ENCODE results near the gene PASD1.

PASD1 gene

GRCh38 chrX:151701531-151701930 is 138.1 kb downstream of the PASD1 start:
- DNase-seq (ENCODE audit: low read depth in 3 of 3) = no peak

GRCh38 chrX:151702026-151702714 is 138.7 kb downstream of the PASD1 start:
- no peak for DNase-seq (ENCODE audit: low read depth in 3 of 3)

DNA sequence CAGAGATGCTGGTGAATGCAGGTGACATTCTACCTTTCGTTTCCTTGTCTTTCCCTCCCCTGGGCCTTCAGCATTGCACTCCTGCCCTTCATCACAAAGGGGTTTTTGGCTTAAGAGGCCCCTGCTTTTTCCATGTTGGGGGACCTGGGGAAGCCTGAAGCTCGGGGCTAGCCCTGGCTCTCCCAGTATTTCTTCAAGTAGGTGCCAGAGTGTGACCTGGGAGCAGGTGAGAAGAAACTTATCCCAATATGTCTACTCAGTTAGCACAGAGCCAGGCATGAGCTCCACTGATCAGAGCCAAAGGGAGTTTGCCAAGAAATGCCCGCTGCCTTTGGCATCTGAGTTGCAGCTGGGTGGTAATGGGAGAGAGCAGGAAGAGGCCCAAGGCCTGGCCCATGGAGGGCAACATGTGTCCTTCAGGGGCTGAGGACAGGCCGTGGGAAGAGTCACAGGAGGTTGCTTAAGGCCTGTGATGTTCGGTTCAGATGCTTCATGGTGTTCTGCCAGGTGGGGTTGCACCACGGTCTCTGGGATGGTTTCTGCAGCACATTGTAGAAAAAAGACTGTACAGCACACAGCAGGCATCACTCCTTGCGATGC is 139.4 kb downstream of the PASD1 start:
- no peak for DNase-seq (ENCODE audit: low read depth in 3 of 3)

DNA sequence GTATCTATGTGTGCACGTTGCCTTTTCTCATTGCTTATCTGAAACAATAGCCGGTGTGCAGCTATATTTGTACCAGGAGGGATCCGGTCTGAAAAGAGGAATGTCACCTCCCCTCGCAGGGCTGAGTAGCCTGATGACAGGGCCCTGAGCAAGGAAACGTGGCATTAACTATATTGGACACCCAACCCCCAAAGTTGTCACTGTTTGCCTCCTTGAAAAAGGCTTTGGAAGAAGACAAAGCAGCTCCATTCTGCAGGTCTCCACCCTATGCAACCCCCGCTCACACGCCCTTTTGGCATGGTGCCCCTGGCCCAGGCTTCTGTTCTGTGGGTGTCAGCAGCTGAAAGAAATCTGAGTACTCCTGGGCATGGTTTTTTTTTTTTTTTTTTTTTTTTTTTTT is 140.0 kb downstream of the PASD1 start:
- no peak for DNase-seq (ENCODE audit: low read depth in 3 of 3)

DNA sequence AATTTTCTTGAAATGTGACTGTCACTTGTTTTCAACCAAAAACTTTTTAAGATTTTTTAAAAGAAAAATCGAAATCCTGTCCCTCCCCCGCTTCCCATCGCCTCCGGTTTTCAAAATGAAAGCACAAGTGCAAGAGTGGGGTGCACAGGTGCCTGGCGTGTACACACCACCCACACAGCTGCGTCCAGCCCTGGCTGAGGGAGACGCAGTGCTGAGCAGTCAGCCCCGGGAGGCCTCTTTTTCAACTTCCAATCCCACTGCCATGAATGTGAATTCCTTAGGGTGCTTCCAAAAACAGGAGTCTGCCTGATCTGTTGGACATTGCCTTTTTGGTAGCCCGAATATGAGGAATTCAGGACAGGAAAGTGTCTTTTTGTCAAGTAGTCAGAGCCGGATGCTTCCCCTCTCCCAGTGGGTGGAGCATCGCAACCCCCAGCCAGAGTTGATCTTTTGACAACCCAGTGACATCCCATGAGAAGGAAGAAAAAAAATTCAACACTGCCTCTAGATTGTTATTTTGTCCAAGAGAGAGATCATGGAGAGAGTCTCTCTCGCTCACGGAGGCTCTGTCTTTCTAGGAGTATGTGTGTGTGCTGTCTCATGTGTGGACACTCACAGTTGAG is 140.7 kb downstream of the PASD1 start:
- DNase-seq (ENCODE audit: low read depth in 3 of 3) = no peak

DNA sequence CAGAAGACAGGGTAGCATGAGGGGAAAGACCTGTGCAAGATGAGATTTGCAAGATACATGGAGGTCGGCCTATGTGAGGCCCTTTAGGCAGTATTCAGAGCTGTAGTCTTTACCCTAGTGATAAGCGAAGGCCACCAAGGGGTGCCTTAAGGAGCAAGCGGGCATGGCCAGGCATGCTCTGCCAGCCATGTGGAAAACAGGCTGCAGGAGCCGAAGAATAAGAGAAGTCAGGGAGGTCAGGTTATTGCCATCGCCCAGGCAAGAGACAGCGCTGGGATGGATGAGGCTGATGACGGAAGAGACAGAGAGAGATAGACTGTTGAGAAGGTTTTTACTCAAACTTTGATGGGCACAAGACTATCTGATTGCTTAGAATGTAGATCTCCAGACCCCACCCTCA is 145.3 kb downstream of the PASD1 start:
- no peak for DNase-seq (ENCODE audit: low read depth in 3 of 3)

DNA sequence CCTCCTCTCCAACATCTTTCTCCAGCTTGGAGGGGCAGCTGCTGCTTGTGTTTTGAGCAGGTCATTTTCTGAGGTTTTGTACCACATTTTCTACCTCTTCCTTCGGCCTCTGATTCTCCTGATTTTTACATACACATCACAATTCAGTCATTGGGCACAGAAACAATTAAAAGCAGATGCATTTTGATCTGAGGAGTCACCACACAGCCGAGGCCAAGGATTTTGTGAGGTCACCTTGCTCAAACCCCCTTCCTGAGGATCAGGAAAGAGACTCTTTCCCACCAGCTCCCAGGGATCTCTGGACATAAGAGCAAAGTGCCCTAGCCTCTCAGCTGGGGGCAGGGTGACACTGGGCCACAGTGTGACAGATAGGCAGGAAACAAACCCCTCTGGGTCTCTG is 147.0 kb downstream of the PASD1 start:
- DNase-seq (ENCODE audit: low read depth in 3 of 3) = no peak

GRCh38 chrX:151711154-151711553 is 147.7 kb downstream of the PASD1 start:
- no peak for DNase-seq (ENCODE audit: low read depth in 3 of 3)

GRCh38 chrX:151711787-151712186 is 148.3 kb downstream of the PASD1 start:
- no peak for DNase-seq (ENCODE audit: low read depth in 3 of 3)

DNA sequence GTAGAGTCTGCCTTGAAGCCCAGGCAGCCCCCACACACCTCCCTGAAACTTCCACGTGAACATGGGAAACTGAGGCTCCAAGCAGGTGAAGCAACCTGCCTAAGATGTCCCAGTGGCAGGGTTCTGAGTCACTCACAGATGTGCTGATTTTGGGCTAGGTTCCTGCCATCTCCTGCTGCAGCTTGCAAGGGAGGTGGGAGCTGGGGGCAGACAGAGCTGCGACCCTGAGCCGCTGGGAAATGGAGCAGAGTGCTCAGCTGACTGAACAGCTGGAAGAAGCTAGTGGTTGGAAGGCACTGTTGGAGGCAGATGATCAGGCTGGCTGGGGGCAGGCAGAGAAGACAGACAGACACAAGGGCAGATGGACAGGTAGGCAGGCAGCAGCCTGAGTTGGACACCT is 148.8 kb downstream of the PASD1 start:
- DNase-seq (ENCODE audit: low read depth in 3 of 3) = no peak

DNA sequence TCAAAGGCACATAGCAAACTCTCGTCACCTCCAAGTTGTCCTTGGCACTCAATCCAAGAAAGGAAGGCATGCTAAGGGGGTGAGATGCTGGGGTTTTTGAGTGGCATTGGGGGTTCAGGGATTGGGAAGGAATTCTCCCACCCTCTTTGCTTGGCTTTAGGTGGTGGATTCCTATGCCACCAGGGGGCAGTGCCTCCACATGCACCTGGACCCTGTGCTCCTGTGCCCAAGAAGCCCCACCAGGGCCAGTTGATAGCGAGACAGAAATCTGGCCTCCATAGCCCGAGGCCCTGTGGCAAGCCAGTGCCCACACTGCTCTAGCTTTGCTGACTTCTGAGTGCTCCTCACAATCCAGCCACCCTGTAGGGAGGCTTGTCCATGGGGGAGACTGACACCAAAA is 150.4 kb downstream of the PASD1 start:
- peak in 1 of 3 donors; percentile 18 for DNase-seq (ENCODE audit: low read depth in 3 of 3)

GRCh38 chrX:151714362-151714761 is 150.9 kb downstream of the PASD1 start:
- DNase-seq (ENCODE audit: low read depth in 3 of 3) = no peak

GRCh38 chrX:151715752-151716151 is 152.3 kb downstream of the PASD1 start, which contains the start of gene FATE1:
Gene FATE1, plus strand, starts transcription at chrX:151716035. Its CDS starts 85 bp downstream, at chrX:151716120.
- DNase-seq (ENCODE audit: low read depth in 3 of 3) = no peak

GRCh38 chrX:151722241-151722846 is 158.9 kb downstream of the PASD1 start:
- no peak for DNase-seq (ENCODE audit: low read depth in 3 of 3)

GRCh38 chrX:151723156-151723760 is 159.8 kb downstream of the PASD1 start:
- no peak for DNase-seq (ENCODE audit: low read depth in 3 of 3)

DNA sequence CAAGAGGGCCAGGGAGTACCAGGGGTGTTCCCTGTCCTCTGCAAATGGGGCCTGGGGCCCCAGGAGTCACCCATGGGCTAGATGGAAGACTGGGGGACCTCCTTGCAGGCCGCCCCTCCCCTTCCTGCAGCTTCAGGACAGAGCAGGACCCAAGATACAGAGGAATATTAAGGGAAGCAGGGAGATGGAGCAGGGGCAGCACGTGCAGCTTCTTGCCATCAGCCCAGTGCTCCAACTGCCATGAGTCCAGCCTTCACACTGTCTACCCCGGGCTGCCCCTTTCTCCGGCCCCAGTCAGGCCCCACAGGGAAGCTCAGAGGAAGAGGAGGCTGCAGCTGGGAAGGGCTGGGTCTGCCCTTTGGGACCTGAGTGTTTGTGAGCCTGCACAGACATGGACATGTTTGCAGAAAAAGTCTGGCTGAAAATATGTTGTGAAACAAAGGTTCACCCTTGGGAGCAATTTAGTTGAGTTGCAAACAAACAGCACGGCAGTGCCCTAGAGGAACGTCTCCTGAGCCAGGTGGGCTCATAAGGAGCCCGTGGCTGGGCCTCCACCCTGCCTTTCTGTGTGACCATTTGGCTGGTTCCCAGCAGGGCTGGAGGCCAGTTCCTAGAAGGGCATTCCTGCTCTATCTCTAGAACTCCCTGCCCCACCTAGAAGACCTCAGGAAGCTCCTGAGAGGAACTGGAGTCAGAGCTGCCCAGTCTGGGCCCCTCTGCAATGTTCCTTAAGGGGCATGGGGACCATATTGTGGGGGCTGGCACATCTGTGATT is 161.3 kb downstream of the PASD1 start:
- no peak for DNase-seq (ENCODE audit: low read depth in 3 of 3)

DNA sequence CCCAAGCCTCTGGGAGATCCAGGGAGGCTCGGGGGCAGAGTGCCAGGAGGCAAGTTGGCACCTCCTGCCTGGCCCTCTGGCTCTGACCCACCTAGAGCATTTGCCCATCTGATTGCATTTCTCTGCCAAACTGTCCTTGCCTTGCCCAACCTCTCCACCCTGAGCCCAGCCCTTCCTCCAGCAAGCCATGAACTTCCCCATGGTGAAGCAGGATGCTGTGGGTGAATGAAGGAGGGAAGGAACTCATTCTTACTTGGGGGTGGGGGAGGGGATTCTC is 161.8 kb downstream of the PASD1 start:
- no peak for DNase-seq (ENCODE audit: low read depth in 3 of 3)
